Spleen (tissue), 7 donors: ENCODE results near the gene KRT15.

Experiments
- CTCF ChIP-seq, 11 experiments: fragments of 200-600 bp in 7 of 11; fragments of 450-650 bp in 4 of 11; sonication (generic) in 4 of 11; IDR thresholded peaks in 8 of 11; conservative IDR thresholded peaks in 3 of 11; 1 replicate in 7 of 11; 2 replicates in 4 of 11; pipeline versions ENCODE4 v1.4.0 to v1.8.0; 2016 to 2021; ENCODE audit warnings: antibody characterized with exemption in 11 of 11, inconsistent platforms in 4 of 11, mild to moderate bottlenecking in 1 of 11
- POLR2AphosphoS5 ChIP-seq, 3 donors: sonication (generic); formaldehyde crosslinking; IDR thresholded peaks; one replicate each; pipeline ENCODE4 v1.5.1; 2017; ENCODE audit warnings: antibody characterized with exemption in 3 of 3
- donor health status: DM: no; HTN: no; CAD: no; lungs with moderate emphysema.
- donor health status: DM: no; HTN: no; CAD: no.
- donor health status: DM: no; HTN: no; CAD: no.

GRCh38 chr17:41494524-41494923 lies 24.2 kb downstream of the KRT15 start:
- no peak for TF ChIP-seq CTCF (IDR thresholded peaks at IDR 0.05 in 8 of 11, conservative IDR thresholded peaks at IDR 0.05 in 3 of 11)
- no peak for TF ChIP-seq POLR2AphosphoS5 (IDR thresholded peaks at IDR 0.05)
